ENCODE measurements around the gene DYDC1.

DNA sequence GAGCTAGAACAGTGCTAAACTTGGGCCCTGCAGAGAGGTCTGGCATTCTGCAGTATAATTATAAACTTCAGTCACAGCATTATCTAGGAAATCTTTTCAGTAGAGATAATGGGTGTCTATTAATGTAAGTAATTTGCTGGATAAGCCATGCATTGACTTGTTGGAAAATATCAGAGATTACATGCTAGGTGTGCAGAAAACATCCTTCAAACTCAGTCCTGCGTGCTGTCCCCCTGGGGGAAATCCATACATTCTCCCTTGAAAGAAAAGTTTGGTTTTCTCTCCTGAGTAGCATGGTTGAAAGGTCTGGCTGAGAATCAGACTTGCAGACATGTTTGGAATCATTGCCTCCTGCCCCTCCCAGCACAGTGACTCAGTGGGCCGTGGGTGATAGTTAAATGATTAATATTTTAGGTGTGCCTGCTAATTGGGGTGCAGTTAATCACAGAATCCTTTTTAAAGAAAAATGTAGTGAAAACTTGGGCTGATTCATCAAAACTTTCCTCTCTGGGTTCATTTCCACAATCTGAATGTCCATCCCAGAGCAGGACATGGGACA lies 37.9 kb upstream of the DYDC1 start:
- TF ChIP-seq EZH2 (IDR thresholded peaks at IDR 0.05; ENCODE audit: borderline replicate concordance, low read depth, low read length, poor library complexity, severe bottlenecking): no peak
- TF ChIP-seq, protein P1, sequence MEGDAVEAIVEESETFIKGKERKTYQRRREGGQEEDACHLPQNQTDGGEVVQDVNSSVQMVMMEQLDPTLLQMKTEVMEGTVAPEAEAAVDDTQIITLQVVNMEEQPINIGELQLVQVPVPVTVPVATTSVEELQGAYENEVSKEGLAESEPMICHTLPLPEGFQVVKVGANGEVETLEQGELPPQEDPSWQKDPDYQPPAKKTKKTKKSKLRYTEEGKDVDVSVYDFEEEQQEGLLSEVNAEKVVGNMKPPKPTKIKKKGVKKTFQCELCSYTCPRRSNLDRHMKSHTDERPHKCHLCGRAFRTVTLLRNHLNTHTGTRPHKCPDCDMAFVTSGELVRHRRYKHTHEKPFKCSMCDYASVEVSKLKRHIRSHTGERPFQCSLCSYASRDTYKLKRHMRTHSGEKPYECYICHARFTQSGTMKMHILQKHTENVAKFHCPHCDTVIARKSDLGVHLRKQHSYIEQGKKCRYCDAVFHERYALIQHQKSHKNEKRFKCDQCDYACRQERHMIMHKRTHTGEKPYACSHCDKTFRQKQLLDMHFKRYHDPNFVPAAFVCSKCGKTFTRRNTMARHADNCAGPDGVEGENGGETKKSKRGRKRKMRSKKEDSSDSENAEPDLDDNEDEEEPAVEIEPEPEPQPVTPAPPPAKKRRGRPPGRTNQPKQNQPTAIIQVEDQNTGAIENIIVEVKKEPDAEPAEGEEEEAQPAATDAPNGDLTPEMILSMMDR (conservative IDR thresholded peaks at IDR 0.05; ENCODE audit: low read depth, low read length): no peak

All from A673 (cell line).